Inflammatory macrophage treated with lipopolysaccharide for 4 hours (primary cell): ENCODE measurements around the gene SNAPC1.

Experiments used
- DNase-seq: peaks from one replicate; pipeline ENCODE4 v3.0.0-alpha.2; 2020

SNAPC1 gene

DNA sequence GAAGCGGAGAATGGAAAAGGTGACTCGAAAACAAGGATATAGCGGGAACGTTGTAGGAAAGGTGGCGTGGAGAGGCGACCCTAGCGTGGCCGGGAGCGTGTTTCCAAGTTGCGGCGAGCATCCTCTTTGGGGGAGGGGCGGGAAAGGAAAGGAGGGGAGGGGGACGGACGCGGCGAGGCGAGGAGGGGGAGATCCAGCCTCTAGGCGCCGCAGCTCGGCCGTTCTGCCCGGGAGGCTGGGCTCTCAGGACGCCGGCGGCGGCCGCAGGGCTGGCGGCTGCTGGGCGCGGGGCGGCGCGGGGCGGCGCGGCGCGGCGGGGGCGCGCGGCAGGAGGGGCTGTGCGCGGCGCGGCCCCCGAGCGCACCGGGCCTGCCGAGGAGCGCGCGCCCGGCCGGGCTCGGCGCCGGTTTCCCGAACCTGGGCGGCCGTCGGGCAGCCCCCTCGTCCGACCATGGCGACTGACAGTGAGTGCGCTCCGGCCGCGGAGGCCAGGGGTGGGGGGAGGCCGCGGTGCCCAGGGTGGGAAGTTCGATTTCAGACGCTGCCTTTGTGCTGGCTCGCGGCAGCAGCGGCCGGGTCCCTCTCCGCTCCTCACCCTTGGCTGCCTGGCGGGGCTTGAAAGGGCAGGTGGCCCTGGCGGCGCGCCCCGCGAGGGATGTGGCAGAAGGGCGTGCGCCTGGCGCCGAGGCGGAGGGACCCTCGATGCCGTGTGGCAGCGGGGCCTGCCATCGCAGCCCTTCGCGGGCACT is 50.3 kb downstream of the SNAPC1 start, which contains the start of gene SYT16:
Gene SYT16, plus strand, starts transcription at position 357 of the 749 bp plus-strand sequence.
- DNase-seq: no peak

- DNase-seq: no peak
Measured at GRCh38 chr14:61813096-61813606, 50.9 kb downstream of the SNAPC1 start.

DNA sequence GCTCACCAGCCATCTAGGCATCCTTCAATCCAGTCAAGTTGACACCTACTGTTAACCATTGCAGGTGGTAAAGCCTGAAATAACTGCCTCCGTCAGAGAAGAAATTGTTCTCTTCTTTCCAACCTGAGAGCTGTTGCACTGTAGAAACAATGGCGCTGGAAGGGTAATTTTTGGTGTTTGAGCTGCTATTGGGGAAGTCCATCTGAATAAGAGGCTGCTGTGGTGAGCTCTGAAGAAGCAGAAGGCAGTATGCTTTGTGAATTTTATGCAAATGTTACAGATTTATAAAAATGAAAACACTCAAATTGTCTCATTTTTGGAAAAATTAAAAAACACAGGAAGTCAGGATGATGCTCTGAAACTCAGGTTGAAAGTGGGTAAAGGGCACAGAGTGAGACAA is 60.2 kb downstream of the SNAPC1 start:
- no peak for DNase-seq

GRCh38 chr14:61832783-61833182 is 70.6 kb downstream of the SNAPC1 start:
- DNase-seq: no peak

GRCh38 chr14:61836184-61836583 is 74.0 kb downstream of the SNAPC1 start:
- no peak for DNase-seq

DNA sequence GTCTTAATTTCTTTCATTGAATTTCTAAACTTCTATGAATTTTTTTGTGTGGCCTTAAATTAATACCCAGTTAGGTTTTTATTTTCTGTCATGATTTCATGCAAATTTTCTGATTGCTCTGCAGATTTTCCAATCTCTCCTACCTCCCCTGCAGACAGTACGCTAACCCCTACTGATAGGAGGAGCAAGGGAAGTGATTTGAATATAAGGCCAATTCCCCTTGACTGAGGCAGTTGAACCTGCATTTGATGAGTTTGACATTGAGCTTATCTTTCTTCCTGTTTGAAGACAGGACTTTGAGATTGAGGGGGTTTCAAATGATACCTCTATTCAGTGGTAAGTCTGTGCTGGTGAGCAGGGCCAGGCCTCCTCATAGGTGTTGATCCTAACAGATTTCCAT is 74.6 kb downstream of the SNAPC1 start:
- no peak for DNase-seq

DNA sequence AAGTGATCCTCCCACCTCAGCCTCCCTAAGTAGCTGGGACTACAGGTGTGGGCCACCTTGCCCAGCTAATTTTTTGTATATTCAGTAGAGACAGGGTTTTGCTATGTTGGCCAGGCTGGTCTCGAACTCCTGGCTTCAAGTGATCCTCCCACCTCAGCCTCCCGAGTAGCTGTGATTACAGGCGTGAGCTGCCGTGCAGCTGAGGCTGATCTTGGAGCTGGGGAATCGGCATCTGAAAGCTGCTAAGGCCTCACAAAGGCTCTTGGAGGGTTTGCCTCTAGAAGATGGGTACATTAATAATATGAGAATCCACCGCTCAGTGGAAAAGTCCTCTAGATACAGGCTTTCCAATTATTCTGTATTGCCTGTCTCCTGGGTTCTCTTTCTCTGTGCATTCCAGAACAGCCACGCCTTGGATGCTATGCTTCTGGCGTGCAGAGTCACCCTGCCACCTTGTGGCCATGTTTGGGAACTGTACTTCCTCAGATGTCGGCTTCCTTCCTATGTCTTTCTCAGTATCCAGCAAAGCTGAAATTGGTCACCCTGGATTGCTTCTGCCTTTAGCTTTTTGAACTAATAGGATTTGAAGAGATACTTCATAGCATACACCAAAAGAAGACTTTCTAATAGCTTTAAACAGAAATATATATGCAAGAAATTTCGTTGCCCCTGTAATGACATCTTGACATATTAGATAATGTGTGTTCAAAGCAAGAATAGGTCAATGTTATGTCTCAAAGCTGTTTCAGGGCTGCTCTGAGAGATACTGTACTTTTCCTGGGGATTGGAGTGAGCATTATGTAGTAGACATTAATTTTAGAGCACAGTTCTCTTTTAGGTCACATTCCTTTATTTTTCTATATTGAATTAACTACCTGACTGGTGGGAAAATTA is 75.4 kb downstream of the SNAPC1 start:
- peak; percentile 76 for DNase-seq

- no peak for DNase-seq
Measured at GRCh38 chr14:61838661-61839245, 76.5 kb downstream of the SNAPC1 start.

DNA sequence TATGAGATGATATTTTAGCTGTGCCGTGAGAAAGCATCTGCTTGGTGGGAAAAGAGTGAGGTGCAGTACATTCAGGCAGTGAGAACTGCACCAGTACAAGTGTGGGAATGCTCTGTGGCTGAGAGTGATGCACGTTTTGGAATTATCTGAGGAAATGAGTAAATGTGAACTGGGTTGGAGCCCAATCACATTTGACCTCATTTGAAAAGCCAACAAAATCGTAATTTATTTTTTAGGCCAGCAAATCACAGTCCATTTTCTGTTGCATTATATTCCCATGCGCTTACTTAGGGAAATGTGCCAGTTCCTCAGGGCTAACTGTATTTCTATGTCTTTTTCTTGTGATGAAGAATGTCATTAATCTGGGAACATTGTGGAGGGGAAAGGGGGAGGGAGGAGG is 77.3 kb downstream of the SNAPC1 start:
- no peak for DNase-seq

DNA sequence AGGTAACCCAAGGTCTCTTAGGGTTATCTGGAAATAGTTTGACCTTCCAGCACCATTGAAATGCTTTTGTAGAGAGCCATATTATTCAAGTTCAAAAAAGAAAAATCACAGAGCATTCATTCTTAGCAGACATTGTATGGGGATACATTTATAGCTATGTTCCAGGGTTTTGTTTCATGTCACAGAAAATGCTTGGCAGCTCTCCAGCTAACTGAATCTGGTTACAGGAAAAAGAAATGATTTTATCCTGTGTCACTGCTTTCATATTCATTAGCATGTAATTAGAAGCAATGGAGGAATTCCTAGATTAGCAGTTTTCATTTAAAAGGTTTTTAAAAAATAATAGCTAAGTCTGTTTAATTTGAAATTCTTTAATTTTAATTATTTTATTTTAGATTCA is 78.9 kb downstream of the SNAPC1 start:
- no peak for DNase-seq
